ENCODE measurements around the gene ABHD17C. TPM values are rescaled to one million over a fixed set of nuclear protein-coding genes. Genes with fewer than 3 reads are reported as not detected.
"Not testable (repeated sequence)": the region's sequence is repeated elsewhere in the genome, so short reads cannot be mapped to it uniquely, and the experiment has no call there.

Gene ABHD17C
- polyA plus RNA-seq, 1 donor: 8.6 TPM

GRCh38 chr15:80730926-80731325 is 35.8 kb downstream of the ABHD17C start:
- no peak for DNase-seq

GRCh38 chr15:80732167-80732566 is 37.1 kb downstream of the ABHD17C start:
- DNase-seq: no peak

- no peak for DNase-seq
Measured at GRCh38 chr15:80732818-80733217, 37.7 kb downstream of the ABHD17C start.

GRCh38 chr15:80733460-80733859 is 38.4 kb downstream of the ABHD17C start:
- no peak for DNase-seq

- no peak for DNase-seq
Measured at GRCh38 chr15:80735344-80735743, 40.2 kb downstream of the ABHD17C start.

- DNase-seq: no peak
Measured at GRCh38 chr15:80736560-80736959, 41.5 kb downstream of the ABHD17C start.

- no peak for DNase-seq
Measured at GRCh38 chr15:80739919-80740318, 44.8 kb downstream of the ABHD17C start.

- DNase-seq: no peak
Measured at GRCh38 chr15:80742081-80742480, 47.0 kb downstream of the ABHD17C start.

GRCh38 chr15:80743189-80743833 is 48.2 kb downstream of the ABHD17C start:
- DNase-seq: no peak

- no peak for DNase-seq
Measured at GRCh38 chr15:80744415-80744814, 49.3 kb downstream of the ABHD17C start.

- no peak for DNase-seq
Measured at GRCh38 chr15:80744826-80745225, 49.7 kb downstream of the ABHD17C start.

GRCh38 chr15:80745888-80746287 is 50.8 kb downstream of the ABHD17C start:
- no peak for DNase-seq

GRCh38 chr15:80747317-80748053 is 52.4 kb downstream of the ABHD17C start:
- no peak for DNase-seq

GRCh38 chr15:80749589-80749988 is 54.5 kb downstream of the ABHD17C start:
- DNase-seq: no peak

- DNase-seq: no peak
Measured at GRCh38 chr15:80750575-80750974, 55.5 kb downstream of the ABHD17C start.

- DNase-seq: no peak
Measured at GRCh38 chr15:80752204-80752603, 57.1 kb downstream of the ABHD17C start.

- no peak for DNase-seq
Measured at GRCh38 chr15:80753161-80753560, 58.1 kb downstream of the ABHD17C start.

GRCh38 chr15:80754014-80754413 is 58.9 kb downstream of the ABHD17C start:
- DNase-seq: no peak

GRCh38 chr15:80755885-80756284 is 60.8 kb downstream of the ABHD17C start:
- DNase-seq: no peak

GRCh38 chr15:80758130-80758745 is 63.1 kb downstream of the ABHD17C start:
- DNase-seq: no peak

- DNase-seq: no peak
Measured at GRCh38 chr15:80760960-80761359, 65.8 kb downstream of the ABHD17C start.

GRCh38 chr15:80761754-80762153 is 66.6 kb downstream of the ABHD17C start:
- no peak for DNase-seq

- not testable (repeated sequence) for DNase-seq
Measured at GRCh38 chr15:80763235-80763634, 68.1 kb downstream of the ABHD17C start.

- DNase-seq: no peak
Measured at GRCh38 chr15:80764535-80764934, 69.4 kb downstream of the ABHD17C start.

Data from hindlimb muscle (tissue), 1 donor.